ENCODE measurements around the gene MYO5B. TPM values are rescaled to one million over a fixed set of nuclear protein-coding genes. Genes with fewer than 3 reads are reported as not detected.

The MYO5B gene
- total and polyA plus RNA-seq, 4 donors, result 5.4 to 23.4 (median 11.4) TPM

GRCh38 chr18:49988733-49989132 is 206.2 kb downstream of the MYO5B start:
- Histone ChIP-seq H3K4me3 (ENCODE audit: low read depth in 1 of 3, low read length in 3 of 3) (no peak overlapping the region), H3K36me3 (ENCODE audit: control insufficient read depth in 4 of 4, insufficient read depth in 3 of 4, low read depth in 1 of 4, low read length in 3 of 4) (peaks cover 0 to 3% (median 0%) of the 10 kb centered on the region in 4 donors), H3K9ac (ENCODE audit: low read depth in 1 of 2, low read length in 2 of 2) (no peak overlapping the region), H3K4me1 (ENCODE audit: control insufficient read depth in 4 of 4, insufficient read depth in 4 of 4, low read length in 3 of 4) (peaks cover under 1 to 6% (median 4%) of the 10 kb centered on the region in 4 donors), H3K27me3 (ENCODE audit: control insufficient read depth in 4 of 4, insufficient read depth in 4 of 4, low read length in 3 of 4) (no peaks in the 10 kb centered on the region), H3K27ac (ENCODE audit: low read depth in 1 of 2, low read length in 2 of 2) (no peak overlapping the region), H3K9me3 (ENCODE audit: control insufficient read depth in 4 of 4, low read length in 3 of 4) (no peaks in the 10 kb centered on the region)
- WGBS, result 88% methylated on average over 2 of the region's 2 CpGs
- no peak for TF ChIP-seq RXRA (IDR thresholded peaks at IDR 0.05)
- no peak for TF ChIP-seq HNF4G (IDR thresholded peaks at IDR 0.05)
- TF ChIP-seq GABPA (IDR thresholded peaks at IDR 0.05 in 1 of 2, conservative IDR thresholded peaks at IDR 0.05 in 1 of 2), result no peak
- no peak for TF ChIP-seq HNF4A (conservative IDR thresholded peaks at IDR 0.05)
- TF ChIP-seq SP1 (IDR thresholded peaks at IDR 0.05), result no peak
- TF ChIP-seq MAX (IDR thresholded peaks at IDR 0.05), result no peak
- no peak for TF ChIP-seq FOXA2 (IDR thresholded peaks at IDR 0.05)
- TF ChIP-seq FOXA1 (IDR thresholded peaks at IDR 0.05), result no peak
- TF ChIP-seq YY1 (IDR thresholded peaks at IDR 0.05), result no peak
- no peak for TF ChIP-seq EGR1 (IDR thresholded peaks at IDR 0.05; ENCODE audit: low read depth in 2 of 2)
- TF ChIP-seq ATF3 (IDR thresholded peaks at IDR 0.05), result no peak
- TF ChIP-seq REST (IDR thresholded peaks at IDR 0.05), result no peak
- TF ChIP-seq JUND (IDR thresholded peaks at IDR 0.05), result no peak
- no peak for TF ChIP-seq RAD21 (IDR thresholded peaks at IDR 0.05)
- TF ChIP-seq ZBTB33 (IDR thresholded peaks at IDR 0.05), result no peak
- TF ChIP-seq TAF1 (conservative IDR thresholded peaks at IDR 0.05), result no peak
- no peak for TF ChIP-seq NR2F2 (IDR thresholded peaks at IDR 0.05)
- no peak for TF ChIP-seq CTCF (IDR thresholded peaks at IDR 0.05; ENCODE audit: low read depth, low read length, missing input control)
- DNase-seq (ENCODE audit: low spot score), result no peak

Measured in liver (tissue), 9 donors.